Calu3 (cell line): Measurements from ENCODE around the gene DNAI1. TPM values are rescaled to one million over a fixed set of nuclear protein-coding genes. Genes with fewer than 3 reads are reported as not detected.

Experiments
- BruUV-seq: library from RNA; stranded (reverse); fragments of 400-500 nt; replicated peaks from 2 replicates; lab custom pipeline; 2021; lab: Mats Ljungman, UMichigan
- CTCF ChIA-PET: fragments of 300-600 bp; sonication (Branson Sonifier 250); formaldehyde crosslinking; loops from one replicate; lab custom pipeline; 2022; ENCODE audit warnings: antibody characterized with exemption; lab: Charles Lee
- DNase-seq: peaks from one replicate; pipeline ENCODE4 v3.0.0; 2022
- H3K27ac Mint-ChIP-seq: one replicate; pipeline ENCODE4 v1.8.0; 2022; ENCODE audit warnings: mixed read lengths; ENCODE audit not compliant: unreplicated experiment
- H3K27me3 Mint-ChIP-seq: one replicate; pipeline ENCODE4 v1.8.0; 2022; ENCODE audit warnings: mixed read lengths; ENCODE audit not compliant: unreplicated experiment
- H3K36me3 Mint-ChIP-seq: one replicate; pipeline ENCODE4 v1.8.0; 2022; ENCODE audit warnings: mild to moderate bottlenecking, moderate library complexity, mixed read lengths; ENCODE audit not compliant: insufficient read depth, unreplicated experiment
- H3K4me1 Mint-ChIP-seq: one replicate; pipeline ENCODE4 v1.8.0; 2022; ENCODE audit warnings: mild to moderate bottlenecking, low read depth, mixed read lengths; ENCODE audit not compliant: unreplicated experiment
- H3K4me3 Mint-ChIP-seq: one replicate; pipeline ENCODE4 v1.8.0; 2022; ENCODE audit warnings: mild to moderate bottlenecking, low read depth, moderate library complexity, mixed read lengths; ENCODE audit not compliant: unreplicated experiment
- H3K9me3 Mint-ChIP-seq: one replicate; pipeline ENCODE4 v1.8.0; 2022; ENCODE audit warnings: low read depth, mixed read lengths; ENCODE audit not compliant: unreplicated experiment
- intact Hi-C: fragments of 100-400 bp; cut with micrococcal nuclease; formaldehyde crosslinking; loops from one replicate; pipeline ENCODE4 v1.10.0; 2022; ENCODE audit not compliant: unreplicated experiment
- total RNA-seq: library from RNA; stranded (reverse); gene quantifications from 2 replicates; pipeline ENCODE4 v1.2.3, GENCODE V29; 2022
- TF ChIP-seq, protein P1 (sequence below): fragments of 200-600 bp; IDR thresholded peaks from one replicate; pipeline ENCODE4 v1.8.0; 2022; ENCODE audit warnings: antibody characterized with exemption; ENCODE audit not compliant: unreplicated experiment

DNAI1 gene
- total RNA-seq, 1 experiment from 2014 or later, result not detected

- H3K27ac Mint-ChIP-seq, result no peak overlapping the region
Observed at GRCh38 chr9:34549407-34549732, 90.8 kb downstream of the DNAI1 start.

GRCh38 chr9:34550016-34550680 lies 91.5 kb downstream of the DNAI1 start:
- H3K27ac Mint-ChIP-seq, result no peak overlapping the region
- H3K36me3 Mint-ChIP-seq, result no peaks in the 10 kb centered on the region
- H3K9me3 Mint-ChIP-seq, result no peaks in the 10 kb centered on the region
- H3K4me1 Mint-ChIP-seq, result no peaks in the 10 kb centered on the region
- no peak overlapping the region for H3K4me3 Mint-ChIP-seq
- H3K27me3 Mint-ChIP-seq, result peaks cover 51% of the 10 kb centered on the region
- TF ChIP-seq, protein P1, sequence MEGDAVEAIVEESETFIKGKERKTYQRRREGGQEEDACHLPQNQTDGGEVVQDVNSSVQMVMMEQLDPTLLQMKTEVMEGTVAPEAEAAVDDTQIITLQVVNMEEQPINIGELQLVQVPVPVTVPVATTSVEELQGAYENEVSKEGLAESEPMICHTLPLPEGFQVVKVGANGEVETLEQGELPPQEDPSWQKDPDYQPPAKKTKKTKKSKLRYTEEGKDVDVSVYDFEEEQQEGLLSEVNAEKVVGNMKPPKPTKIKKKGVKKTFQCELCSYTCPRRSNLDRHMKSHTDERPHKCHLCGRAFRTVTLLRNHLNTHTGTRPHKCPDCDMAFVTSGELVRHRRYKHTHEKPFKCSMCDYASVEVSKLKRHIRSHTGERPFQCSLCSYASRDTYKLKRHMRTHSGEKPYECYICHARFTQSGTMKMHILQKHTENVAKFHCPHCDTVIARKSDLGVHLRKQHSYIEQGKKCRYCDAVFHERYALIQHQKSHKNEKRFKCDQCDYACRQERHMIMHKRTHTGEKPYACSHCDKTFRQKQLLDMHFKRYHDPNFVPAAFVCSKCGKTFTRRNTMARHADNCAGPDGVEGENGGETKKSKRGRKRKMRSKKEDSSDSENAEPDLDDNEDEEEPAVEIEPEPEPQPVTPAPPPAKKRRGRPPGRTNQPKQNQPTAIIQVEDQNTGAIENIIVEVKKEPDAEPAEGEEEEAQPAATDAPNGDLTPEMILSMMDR, result no peak
- intact Hi-C loops, result no loop called here
- no peak for DNase-seq
- CTCF ChIA-PET, result no interaction called here
- BruUV-seq, result no TSS peak

More at GRCh38 chr9:34549407-34549732, 90.8 kb downstream of the DNAI1 start:
- Mint-ChIP-seq H3K27me3 (peaks cover 51% of the 10 kb centered on the region), H3K36me3 (no peaks in the 10 kb centered on the region), H3K4me3 (no peak overlapping the region), H3K4me1 (no peaks in the 10 kb centered on the region), H3K9me3 (no peaks in the 10 kb centered on the region)
- CTCF ChIA-PET, result no interaction called here
- DNase-seq, result no peak
- intact Hi-C loops, result loop anchor here (5.0 kb wide), 2 partner anchors 43 to 147 kb away; no protein-coding TSS in a partner anchor
- TF ChIP-seq, protein P1, result no peak
- BruUV-seq, result no TSS peak

GRCh38 chr9:34550681-34551270 lies 92.2 kb downstream of the DNAI1 start:
- Mint-ChIP-seq H3K4me1 (no peaks in the 10 kb centered on the region), H3K36me3 (no peaks in the 10 kb centered on the region), H3K4me3 (no peak overlapping the region), H3K27ac (no peak overlapping the region), H3K27me3 (peaks cover 51% of the 10 kb centered on the region), H3K9me3 (no peaks in the 10 kb centered on the region)
- no TSS peak for BruUV-seq
- TF ChIP-seq, protein P1, result no peak
- no peak for DNase-seq
- CTCF ChIA-PET, result no interaction called here
- intact Hi-C loops, result no loop called here

GRCh38 chr9:34551751-34552605 lies 93.4 kb downstream of the DNAI1 start:
- H3K9me3 Mint-ChIP-seq, result no peaks in the 10 kb centered on the region
- no peak overlapping the region for H3K27ac Mint-ChIP-seq
- no peak overlapping the region for H3K4me3 Mint-ChIP-seq
- H3K27me3 Mint-ChIP-seq, result peaks cover 52% of the 10 kb centered on the region
- TF ChIP-seq, protein P1, result no peak
- intact Hi-C loops, result no loop called here
- CTCF ChIA-PET, result no interaction called here
- no peaks in the 10 kb centered on the region for H3K36me3 Mint-ChIP-seq
- BruUV-seq, result no TSS peak
- H3K4me1 Mint-ChIP-seq, result no peaks in the 10 kb centered on the region
- no peak for DNase-seq
